GM19324 (cell line): ENCODE measurements around the gene AP2A2.
"Not testable (repeated sequence)": the region's sequence is repeated elsewhere in the genome, so short reads cannot be mapped to it uniquely, and the experiment has no call there.

Experiments used
- ATAC-seq: cut with Tn5 transposase; IDR thresholded peaks from one replicate; pipeline ENCODE4 v1.9.1; 2021; ENCODE audit warnings: mild to moderate bottlenecking, moderate library complexity; ENCODE audit not compliant: unreplicated experiment, low FRiP score

Gene AP2A2

DNA sequence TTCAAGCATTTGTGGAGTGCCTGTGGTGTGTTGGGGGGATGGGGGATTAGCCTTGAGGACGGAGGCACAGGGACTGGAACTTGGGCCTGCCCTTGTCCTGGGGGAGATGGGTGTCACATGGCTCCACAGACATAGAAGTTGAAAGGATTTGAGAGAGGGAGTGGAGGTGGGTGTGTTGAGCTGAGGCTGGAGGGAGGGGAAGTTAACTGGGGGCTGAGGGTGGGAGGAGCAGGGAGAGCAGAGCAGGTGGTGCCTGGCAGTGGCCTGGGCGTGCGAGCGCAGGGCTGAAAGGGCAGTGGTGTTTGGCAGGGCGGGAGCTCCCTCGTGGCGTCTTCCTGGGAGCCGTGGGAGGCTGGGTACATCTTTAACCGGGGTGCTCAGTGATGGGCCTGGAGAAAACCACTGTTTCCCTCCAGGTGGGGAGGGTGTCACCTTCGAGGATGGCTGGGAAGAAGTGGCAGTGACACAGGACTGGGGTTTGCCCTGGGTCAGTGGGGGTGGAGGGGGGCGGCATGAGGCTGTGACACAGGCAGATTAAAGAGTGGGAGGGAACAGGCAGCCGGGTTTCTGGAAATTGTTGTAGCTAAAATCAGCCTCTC is 45.5 kb downstream of the AP2A2 start:
- ATAC-seq = no peak

DNA sequence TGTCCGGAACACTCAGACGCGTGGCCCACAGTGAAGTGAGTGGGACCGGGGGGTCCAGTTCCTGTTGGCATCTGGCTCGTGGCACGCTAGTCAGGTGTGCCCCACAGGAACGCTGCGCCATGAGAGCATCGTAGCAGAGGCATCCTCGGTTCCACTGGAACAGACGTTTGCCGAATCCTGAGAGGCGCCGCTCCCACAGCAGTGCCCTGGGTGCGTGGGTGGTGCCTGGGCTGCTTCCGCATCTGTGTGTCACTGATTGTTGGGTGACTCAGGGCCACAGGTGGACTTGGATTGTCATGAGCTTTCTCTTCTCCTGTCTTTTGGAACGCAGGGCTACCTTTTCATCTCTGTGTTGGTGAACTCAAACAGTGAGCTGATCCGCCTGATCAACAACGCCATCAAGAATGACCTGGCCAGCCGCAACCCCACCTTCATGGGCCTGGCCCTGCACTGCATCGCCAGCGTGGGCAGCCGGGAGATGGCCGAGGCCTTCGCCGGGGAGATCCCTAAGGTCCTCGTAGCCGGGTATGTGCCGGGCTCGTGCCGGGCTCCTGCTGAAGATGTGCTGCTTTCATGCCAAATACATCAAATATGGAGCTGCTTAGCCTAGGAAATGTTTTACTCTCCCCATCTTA is 46.2 kb downstream of the AP2A2 start:
- no peak for ATAC-seq

DNA sequence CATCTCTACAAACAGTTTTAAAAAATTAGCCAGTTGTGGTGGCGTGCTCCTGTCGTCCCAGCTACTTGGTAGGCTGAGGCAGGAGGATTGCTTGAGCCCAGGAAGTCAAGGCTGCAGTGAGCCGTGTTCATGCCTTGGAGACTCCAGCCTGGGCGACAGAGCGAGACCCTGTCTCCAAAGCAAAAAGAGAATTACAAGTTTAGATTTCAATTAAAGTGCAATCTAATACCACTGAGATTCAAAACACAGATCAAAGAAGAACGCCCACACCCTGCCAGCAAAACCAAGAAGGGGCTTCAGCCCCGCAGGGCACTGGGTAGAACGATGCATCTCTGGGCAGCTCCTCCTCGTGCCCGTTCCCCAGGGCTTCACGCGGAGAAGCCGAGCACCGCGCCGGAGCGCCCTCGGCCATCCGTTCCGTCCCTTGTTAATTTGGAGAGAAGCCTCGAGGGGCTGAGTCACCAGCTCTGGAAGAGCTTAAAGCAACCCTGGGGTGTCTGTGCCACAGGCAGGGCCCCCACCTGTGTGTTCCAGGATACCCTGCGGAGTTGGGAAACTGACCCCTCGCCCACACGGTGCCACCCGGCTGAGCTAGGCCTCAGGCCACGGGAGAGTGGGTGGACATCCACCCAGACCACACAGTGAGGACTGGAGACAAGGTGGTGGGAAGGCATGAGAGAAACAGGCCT is 47.0 kb downstream of the AP2A2 start:
- ATAC-seq = no peak

- no peak for ATAC-seq
These were observed 47.6 kb downstream of the AP2A2 start for GRCh38 chr11:973237-973636.

DNA sequence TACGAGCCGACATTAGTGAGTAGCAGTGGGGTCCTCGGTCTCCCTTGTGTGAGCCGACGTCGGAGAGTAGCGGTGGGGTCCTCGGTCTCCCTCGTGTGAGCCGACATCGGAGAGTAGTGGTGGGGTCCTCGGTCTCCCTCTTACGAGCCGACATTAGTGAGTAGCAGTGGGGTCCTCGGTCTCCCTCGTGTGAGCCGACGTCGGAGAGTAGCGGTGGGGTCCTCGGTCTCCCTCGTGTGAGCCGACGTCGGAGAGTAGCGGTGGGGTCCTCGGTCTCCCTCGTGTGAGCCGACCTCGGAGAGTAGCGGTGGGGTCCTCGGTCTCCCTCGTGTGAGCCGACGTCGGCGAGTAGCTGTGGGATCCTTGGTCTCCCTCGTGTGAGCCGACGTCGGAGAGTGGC is 49.7 kb downstream of the AP2A2 start:
- ATAC-seq = not testable (repeated sequence)

- ATAC-seq = no peak
These were observed 50.2 kb downstream of the AP2A2 start for GRCh38 chr11:975827-976226.

DNA sequence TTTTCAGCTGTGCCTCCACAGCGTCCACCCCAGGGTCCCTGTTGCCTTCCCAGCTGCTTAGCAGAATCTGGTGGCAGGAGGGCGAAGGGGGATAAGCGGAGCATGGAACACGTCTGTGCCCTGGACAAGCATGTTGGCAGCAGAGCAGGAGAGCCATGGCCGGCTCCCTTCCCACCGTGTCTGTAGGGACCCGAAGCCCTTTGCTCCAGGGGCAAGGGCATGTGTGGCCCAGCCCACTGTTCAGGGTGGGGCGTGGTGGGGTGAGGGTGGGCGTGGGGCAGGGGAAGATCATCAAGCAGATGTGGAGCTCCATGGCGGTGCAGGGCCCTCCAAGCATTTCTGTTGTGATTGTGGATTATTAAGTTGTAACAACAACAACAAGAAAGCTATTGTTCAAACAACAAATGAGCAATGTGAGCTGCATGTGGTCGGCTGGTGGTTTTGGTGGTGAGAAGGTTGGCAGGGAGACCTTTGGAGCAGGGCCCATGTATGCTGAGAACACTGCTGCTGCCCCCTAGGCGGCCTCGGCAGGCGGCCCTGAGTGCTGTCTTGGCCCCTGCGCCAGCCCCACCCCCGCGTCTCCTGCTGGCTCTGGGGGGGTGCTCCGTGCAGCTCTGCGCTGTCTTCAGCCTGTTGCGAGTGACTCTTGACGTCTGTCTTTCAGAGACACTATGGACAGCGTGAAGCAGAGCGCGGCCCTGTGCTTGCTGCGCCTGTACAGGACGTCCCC is 50.9 kb downstream of the AP2A2 start:
- no peak for ATAC-seq

GRCh38 chr11:977830-978720 is 52.4 kb downstream of the AP2A2 start:
- ATAC-seq = no peak

- no peak for ATAC-seq
These were observed 53.1 kb downstream of the AP2A2 start for GRCh38 chr11:978781-979180.

DNA sequence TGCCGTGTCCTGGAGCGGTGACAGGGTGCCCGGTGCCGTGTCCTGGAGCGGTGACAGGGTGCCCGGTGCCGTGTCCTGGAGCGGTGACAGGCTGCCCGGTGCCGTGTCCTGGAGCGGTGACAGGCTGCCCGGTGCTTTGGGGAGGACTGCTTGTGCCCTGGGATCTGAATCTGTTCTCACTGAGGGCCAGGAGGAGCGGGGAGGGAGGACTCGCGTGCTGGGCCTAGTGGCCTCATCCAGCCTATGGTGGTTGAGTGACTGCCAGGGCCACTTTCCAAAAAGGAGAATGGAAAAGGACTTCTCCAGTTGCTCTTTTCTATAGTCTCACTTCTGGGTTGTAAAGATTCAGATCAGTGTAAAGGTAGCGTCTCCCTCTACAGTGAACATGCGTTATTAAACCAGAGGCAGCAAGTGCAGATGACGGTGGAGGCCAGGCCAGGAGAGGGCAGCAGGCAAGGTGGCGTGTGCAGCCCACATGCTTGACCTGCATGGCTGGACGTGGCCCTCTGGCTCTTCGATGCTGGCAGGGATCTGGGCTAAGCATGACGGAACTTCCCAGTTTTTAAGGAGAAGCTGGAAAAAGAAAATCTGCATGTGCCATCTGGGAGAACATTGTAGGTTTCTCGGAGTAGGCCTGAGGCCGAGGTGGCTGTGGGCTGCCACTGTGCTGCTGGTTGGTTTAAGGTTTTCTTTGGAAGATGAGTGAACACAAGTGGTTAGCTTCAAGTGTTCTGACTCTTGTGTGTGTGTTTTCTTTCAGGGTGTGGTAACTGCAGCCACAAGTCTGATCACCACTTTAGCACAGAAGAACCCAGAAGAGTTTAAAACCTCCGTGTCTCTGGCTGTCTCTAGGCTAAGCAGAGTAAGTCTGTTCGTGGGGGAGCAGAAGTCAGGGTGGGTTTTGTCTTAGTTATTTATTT is 55.0 kb downstream of the AP2A2 start:
- no peak for ATAC-seq

- no peak for ATAC-seq
These were observed 56.1 kb downstream of the AP2A2 start for GRCh38 chr11:981764-982163.

DNA sequence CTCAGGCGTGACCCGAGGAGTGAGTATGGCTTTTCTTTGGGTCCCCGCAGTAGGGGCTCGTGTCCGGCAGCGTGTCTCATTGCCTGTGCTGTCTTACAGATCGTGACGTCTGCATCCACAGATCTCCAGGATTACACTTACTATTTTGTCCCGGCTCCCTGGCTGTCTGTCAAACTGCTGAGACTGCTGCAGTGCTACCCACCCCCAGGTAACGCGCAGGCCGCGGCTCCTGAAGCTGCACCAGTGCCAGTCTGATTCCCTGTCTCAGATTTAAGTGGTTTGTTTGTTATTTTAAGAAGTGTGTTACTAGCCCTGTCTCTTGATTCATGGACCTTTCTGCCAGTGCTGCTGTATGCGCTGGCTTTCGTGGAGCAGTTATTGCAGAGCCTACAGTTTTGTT is 58.9 kb downstream of the AP2A2 start:
- no peak for ATAC-seq

DNA sequence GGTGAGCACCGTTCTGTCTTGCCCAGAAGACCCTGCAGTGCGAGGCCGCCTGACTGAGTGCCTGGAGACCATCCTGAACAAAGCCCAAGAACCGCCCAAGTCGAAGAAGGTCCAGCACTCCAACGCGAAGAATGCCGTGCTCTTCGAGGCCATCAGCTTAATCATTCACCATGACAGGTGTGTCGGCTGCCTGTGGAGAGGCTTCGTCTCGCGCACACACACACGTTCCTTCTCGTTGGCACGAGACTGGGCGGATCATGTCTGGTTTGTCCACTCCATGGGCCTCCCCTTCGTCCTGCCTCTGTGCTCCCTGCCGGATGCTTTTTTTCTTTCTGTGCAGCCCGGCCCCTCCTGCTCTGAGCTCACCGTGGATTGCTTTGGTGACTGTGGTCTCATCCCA is 59.7 kb downstream of the AP2A2 start:
- no peak for ATAC-seq

DNA sequence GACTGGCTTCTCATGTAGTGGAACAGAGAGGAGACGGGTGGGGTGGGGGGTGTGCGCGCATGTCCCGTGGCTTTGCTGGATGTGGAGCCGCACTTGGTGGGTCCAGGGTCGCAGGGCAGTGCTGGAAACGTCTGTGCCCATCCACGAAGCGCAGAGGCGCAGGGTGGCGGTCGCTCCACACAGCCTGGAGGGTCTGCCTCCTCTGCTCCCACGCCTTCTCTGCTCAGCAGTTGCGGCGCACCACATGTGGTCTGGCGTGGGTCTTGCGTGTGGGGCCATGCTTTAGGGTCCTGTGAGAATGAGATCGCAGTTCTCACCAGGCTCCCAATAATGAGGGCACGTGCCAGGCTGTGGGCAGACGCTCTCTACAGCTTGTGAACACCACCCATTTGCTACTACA is 60.2 kb downstream of the AP2A2 start:
- ATAC-seq = no peak

GRCh38 chr11:986270-986951 is 60.7 kb downstream of the AP2A2 start:
- no peak for ATAC-seq

- no peak for ATAC-seq
These were observed 61.3 kb downstream of the AP2A2 start for GRCh38 chr11:986952-987305.

- ATAC-seq = no peak
These were observed 62.0 kb downstream of the AP2A2 start for GRCh38 chr11:987671-988070.

- ATAC-seq = no peak
These were observed 64.4 kb downstream of the AP2A2 start for GRCh38 chr11:990101-990500.

DNA sequence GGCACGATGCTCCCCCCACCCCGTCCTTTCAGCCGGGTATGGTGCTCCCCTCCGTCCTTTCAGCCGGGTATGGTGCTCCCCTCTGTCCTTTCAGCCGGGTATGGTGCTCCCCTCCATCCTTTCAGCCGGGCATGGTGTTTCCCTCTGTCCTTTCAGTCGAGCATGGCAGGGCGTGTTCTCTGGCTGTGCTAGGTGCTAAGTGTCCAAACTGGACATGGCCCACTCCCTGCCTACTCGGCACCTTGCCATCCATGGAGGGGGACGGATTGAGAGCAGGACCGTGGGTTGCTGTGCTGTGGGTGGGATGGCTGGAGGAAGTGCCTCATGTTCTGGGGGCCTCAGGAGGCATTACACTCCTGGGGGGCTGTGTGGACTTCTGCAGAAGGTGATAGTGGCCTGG is 65.4 kb downstream of the AP2A2 start:
- no peak for ATAC-seq
